HG02884 (cell line): ENCODE measurements around the gene ATP1B2.

ENCODE experiments used
- ATAC-seq: cut with Tn5 transposase; IDR thresholded peaks from one replicate; pipeline ENCODE4 v1.9.1; 2021; ENCODE audit warnings: mild to moderate bottlenecking, moderate library complexity; ENCODE audit not compliant: unreplicated experiment

Gene ATP1B2

DNA sequence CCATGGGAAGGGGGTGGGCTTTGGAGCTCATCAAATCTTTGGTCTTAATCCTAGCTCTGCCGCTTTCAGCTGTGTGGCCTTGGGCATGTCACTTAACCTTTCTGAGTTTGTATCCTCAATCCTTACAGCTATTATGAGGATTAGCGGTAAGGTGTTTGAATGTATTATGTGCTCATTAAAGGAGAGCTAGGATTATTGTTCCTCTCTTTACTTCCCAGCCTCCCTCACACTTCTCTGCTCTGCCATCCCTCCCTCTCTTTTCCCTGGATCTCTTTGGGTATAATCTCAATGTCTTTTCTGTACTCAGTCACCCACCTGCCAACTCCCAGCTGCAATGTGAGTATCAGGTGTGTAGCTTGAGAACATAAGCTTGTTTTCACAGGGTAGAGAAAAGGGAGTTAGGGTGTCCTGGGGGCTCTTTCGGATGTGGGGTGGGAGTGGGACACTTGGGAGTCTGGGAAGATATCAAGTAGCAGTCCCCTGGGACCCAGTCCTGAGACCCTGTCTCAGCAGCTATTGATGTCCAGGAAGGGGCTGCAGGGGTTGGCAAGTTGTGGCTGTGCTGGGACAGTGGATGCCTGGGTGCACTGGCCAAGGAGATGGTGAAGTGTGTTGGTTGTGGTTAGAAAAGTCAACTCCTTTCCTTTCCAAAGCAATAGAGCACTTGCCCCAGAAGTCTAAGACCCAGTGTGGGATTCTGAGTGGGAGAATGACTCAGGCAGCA is 56.1 kb downstream of the ATP1B2 start:
- ATAC-seq = no peak
